Measurements from ENCODE around the gene RUNX2. TPM values are rescaled to one million over a fixed set of nuclear protein-coding genes. Genes with fewer than 3 reads are reported as not detected.
"Not testable (repeated sequence)": the region's sequence is repeated elsewhere in the genome, so short reads cannot be mapped to it uniquely, and the experiment has no call there.

RUNX2 gene
- polyA plus RNA-seq, 3 donors: 1.5 to 2.8 (median 2.7) TPM

GRCh38 chr6:45647341-45648261 is 319.5 kb downstream of the RUNX2 start:
- no peak for DNase-seq

DNA sequence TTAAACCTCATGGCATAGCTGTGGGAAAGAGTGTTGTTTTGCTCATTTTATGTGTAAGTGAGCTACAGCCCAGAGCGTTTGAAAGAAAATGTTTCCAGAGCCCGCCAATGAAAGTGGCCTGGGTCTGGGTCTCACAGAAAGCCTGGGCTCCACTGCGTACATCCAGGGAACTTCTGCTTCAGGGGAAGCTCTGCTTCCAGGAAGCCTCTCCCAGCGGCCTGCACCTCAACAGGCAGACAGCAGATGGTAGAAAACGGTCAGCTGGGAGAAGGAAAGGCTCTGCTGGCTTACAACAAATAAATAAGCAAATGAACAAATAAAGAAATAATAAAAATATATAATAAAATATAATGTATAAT is 320.1 kb downstream of the RUNX2 start:
- no peak for DNase-seq

DNA sequence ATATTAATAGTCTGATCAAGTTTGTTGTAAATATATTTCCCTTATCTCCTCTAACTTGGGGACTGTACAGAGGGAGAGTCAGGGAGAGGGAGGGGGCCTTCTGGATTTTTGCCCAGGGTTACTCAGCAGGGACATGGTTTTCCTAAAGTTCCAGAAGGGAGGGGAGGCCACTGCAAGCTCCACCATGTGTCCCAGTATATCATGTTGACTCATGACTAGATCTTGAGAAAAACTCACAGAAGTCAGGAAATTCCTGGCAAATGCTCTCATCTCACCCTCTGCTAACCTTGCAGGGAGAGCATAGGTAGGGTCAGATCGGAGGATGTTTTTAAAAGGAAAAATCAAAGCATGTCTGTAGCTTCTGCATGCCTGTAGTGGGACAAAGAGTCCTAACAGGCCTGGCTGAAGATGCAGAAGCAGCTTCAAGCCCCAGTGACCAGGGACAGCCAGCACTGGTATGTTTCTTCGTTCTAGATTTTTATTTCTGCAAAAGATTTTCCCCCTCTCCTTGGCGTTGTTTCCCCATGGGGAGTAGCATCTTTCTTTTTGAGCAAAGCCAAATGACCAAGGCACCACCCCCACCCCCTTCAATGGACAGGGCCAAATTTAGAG is 322.5 kb downstream of the RUNX2 start:
- no peak for DNase-seq

- no peak for DNase-seq
Observed at GRCh38 chr6:45651301-45651700, 323.2 kb downstream of the RUNX2 start.

DNA sequence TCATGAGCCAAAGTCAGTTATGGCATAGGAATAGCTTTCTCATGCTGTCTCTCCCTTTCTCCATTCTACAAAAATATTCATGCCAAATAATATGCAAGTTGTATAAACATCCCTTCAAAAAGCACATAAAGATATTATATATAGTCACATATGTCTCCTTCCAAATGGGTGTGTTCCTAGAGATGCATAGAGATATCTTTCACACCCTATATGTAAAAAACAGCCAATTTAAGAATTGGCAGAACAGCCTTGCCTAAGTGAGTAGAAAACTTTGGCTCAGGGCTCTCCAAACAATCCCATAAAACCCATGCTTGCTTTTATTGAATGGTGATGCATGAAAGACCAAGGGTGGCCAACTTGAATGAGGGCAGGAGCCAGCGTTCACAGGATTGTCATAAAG is 324.3 kb downstream of the RUNX2 start:
- DNase-seq: no peak

- DNase-seq: no peak
Observed at GRCh38 chr6:45653117-45653883, 325.2 kb downstream of the RUNX2 start.

- no peak for DNase-seq
Observed at GRCh38 chr6:45654673-45655072, 326.5 kb downstream of the RUNX2 start.

DNA sequence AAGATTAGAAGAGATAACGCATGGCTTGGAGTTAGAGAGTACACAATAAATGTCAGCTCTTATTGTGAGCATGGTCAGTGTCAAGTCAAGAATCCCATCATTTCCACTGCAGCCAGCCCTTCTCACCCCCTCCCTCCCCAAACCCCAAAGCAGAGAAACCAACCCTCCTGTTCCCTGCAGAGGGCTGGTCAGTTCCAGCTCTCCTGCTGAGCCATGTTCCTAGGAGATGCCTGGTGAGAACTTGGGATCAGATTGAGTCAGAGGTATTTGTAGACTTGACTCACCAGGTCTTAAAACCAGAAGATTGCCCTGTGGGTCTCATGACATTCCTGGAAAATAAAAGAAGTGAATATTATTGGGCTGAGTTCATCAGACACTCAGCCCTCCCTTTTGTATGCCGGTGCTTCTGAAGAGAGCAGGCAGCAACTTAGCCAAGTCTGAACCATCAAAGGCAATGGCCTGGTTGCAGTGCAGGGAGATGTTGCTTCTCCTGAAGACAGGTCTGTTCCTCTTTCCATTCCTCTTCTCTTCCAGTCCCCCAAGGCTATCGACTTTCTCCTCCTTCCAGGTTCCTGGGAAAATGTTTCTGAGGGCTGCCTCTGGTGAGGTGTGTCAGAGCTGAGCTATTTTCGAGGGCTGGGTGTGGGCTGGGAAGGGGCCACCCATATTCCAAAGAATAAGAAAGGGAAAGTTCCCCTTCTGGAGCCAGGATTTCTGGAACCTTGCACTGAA is 327.8 kb downstream of the RUNX2 start:
- no peak for DNase-seq

DNA sequence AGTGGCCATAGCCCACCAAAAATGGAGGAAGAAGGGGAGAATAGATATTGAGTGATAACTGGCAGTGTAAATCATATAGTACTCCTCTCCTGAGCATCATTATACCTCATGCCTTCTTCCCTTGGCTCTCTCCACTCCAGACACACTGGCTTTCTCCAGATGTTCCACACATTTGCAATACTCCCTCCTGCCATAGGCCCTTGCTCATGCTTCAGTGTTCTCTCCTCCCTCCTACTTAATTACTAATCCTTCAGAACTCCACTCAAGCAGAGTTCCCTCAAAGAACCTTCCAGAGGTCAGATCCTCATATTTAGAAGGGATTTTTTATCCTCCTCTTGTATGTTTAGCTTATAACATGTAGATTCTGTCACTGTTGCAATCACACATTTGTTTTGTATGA is 329.1 kb downstream of the RUNX2 start:
- no peak for DNase-seq

GRCh38 chr6:45658400-45658799 is 330.3 kb downstream of the RUNX2 start:
- no peak for DNase-seq

- no peak for DNase-seq
Observed at GRCh38 chr6:45658958-45659357, 330.8 kb downstream of the RUNX2 start.

DNA sequence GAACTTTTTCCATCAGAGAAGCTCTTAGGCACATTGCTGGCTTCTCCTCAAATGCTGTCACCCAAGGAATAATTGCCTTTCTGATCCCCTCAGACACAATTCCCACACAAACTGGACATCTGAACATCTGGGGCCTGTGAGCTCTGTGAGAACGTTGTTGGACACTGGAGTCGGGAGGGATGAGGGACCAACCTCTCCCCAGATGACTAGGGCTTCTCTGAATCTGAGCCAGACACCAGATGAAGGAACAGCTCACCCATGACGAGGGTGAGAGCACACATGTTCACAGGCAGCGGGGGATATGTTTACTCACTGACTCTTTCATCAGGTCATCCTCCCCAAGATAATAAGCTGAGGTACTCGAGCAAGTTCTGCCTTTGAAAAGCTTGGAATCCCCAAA is 333.5 kb downstream of the RUNX2 start:
- DNase-seq: no peak

DNA sequence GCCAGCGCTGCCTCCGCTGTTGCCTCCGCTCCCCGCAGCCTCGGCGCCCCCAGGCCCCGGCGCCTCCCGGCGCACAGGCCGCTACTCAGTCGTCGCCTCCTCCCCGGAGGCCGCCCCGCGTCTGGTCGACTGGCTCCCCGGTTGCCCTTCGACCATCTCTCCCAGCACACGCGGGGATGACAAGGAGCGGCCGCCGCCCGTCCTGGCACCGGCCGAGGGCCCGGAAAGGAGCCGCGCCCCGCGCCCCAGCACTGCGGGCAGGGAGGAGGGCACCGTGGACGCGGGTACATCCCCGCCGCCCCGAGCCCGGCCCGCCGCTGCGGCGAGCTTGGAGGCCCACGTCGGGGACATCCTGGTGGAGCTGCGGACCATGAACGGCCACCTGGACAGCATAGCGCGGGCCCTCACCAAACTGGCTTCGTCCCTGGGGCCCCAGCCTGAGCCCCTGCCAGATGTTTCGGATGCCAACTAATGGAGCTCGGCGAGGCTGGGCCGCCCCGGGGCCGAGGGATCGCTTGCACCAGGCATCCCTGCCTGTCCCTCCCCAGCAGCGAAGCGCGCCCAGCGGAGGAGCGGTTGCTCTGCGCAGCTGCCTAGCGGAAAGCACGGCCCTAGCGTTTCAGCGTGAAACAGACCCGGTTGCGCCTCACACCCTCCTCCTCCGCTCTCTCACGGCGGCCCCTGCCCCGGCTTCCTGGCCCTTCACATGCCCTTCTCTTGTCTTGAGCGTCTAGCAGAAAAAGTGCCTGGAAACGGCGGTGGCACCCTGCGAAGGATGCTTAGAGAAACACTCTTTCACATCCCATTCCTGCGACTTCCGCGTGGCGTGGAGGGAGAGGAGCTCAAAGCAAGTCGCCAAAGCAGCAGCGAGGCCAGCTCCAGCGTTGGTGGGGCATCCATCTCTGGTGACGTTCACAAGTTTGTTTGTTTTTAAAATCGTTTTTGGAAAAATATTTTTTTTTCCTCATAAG is 335.4 kb downstream of the RUNX2 start:
- DNase-seq: no peak

- DNase-seq: no peak
Observed at GRCh38 chr6:45664707-45665106, 336.6 kb downstream of the RUNX2 start.

GRCh38 chr6:45665859-45666258 is 337.7 kb downstream of the RUNX2 start:
- DNase-seq: no peak

DNA sequence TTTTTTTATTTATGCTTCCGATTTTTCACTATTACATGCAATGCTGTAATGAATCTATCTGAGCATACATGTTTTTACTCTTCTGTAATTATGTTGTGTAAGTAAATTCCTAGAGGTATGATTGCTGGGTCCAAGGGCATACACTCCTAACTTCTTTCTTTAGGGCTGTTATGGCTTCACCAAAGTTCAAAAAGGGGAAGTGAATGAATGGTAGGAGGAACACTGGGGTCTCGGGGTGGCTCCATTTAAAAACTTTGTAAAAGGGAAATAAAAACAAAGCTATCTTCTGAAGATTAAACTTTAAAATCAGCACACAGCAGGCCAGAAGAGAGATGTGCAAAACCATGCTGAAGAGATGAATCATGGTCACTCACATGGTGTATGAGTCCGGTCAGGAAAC is 338.7 kb downstream of the RUNX2 start:
- no peak for DNase-seq

DNA sequence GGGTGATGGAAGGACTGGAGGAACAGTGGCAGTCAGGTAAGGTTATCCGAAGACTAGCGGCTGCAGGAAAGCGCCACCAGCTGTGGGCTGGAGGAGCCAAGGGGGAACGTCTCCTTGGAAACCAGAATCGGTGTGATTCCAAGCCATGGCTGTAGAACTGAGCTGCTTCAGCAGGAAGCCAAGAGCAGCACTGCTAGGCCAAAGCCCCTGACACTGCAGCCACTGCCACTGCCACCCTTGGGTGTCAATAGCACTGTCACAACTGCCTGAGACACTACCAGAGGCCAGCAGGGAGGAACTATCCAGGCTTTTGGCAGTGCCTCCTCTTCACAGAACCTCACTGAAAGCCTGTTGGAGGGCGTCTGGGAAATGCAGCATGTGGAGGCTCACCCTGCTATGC is 339.2 kb downstream of the RUNX2 start:
- DNase-seq: no peak

- no peak for DNase-seq
Observed at GRCh38 chr6:45667766-45668165, 339.6 kb downstream of the RUNX2 start.

GRCh38 chr6:45668705-45669104 is 340.6 kb downstream of the RUNX2 start:
- DNase-seq: no peak

DNA sequence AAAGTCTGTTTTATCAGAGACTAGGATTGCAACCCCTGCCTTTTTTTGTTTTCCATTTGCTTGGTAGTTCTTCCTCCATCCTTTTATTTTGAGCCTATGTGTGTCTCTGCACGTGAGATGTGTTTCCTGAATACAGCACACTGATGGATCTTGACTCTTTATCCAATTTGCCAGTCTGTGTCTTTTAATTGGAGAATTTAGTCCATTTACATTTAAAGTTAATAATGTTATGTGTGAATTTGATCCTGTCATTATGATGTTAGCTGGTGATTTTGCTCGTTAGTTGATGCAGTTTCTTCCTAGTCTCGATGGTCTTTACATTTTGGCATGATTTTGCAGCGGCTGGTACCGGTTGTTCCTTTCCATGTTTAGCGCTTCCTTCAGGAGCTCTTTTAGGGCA is 345.0 kb downstream of the RUNX2 start:
- not testable (repeated sequence) for DNase-seq

- DNase-seq: not testable (repeated sequence)
Observed at GRCh38 chr6:45675166-45675565, 347.0 kb downstream of the RUNX2 start.

All from renal pelvis (tissue), 4 donors.